GM18873 (cell line): Measurements from ENCODE around the gene PMFBP1.

ENCODE experiments used
- ATAC-seq: cut with Tn5 transposase; IDR thresholded peaks from one replicate; pipeline ENCODE4 v1.9.1; 2021; ENCODE audit warnings: mild to moderate bottlenecking, moderate library complexity, moderate number of reproducible peaks; ENCODE audit not compliant: unreplicated experiment, low FRiP score

Gene PMFBP1

GRCh38 chr16:72132726-72133125 lies 39.2 kb downstream of the PMFBP1 start:
- ATAC-seq: no peak

GRCh38 chr16:72131036-72131435 lies 40.9 kb downstream of the PMFBP1 start:
- ATAC-seq: no peak

- ATAC-seq: no peak
Measured at GRCh38 chr16:72129976-72130656, 41.8 kb downstream of the PMFBP1 start.

GRCh38 chr16:72128701-72129100 lies 43.3 kb downstream of the PMFBP1 start:
- ATAC-seq: no peak

- ATAC-seq: no peak
Measured at GRCh38 chr16:72126429-72126765, 45.6 kb downstream of the PMFBP1 start.

GRCh38 chr16:72125635-72126428 lies 46.1 kb downstream of the PMFBP1 start:
- no peak for ATAC-seq

GRCh38 chr16:72124761-72125634 lies 47.0 kb downstream of the PMFBP1 start:
- no peak for ATAC-seq

- ATAC-seq: no peak
Measured at GRCh38 chr16:72124148-72124547, 47.8 kb downstream of the PMFBP1 start.

GRCh38 chr16:72123426-72123825 lies 48.5 kb downstream of the PMFBP1 start:
- no peak for ATAC-seq

- ATAC-seq: no peak
Measured at GRCh38 chr16:72122916-72123315, 49.0 kb downstream of the PMFBP1 start.

GRCh38 chr16:72122308-72122707 lies 49.6 kb downstream of the PMFBP1 start:
- ATAC-seq: no peak

GRCh38 chr16:72120026-72120425 lies 51.9 kb downstream of the PMFBP1 start:
- ATAC-seq: no peak

GRCh38 chr16:72113616-72113945 lies 58.4 kb downstream of the PMFBP1 start:
- ATAC-seq: no peak

GRCh38 chr16:72112906-72113615 lies 58.9 kb downstream of the PMFBP1 start:
- no peak for ATAC-seq

GRCh38 chr16:72112452-72112792 lies 59.5 kb downstream of the PMFBP1 start:
- no peak for ATAC-seq

GRCh38 chr16:72111657-72112451 lies 60.1 kb downstream of the PMFBP1 start:
- no peak for ATAC-seq

- no peak for ATAC-seq
Measured at GRCh38 chr16:72110662-72111615, 61.0 kb downstream of the PMFBP1 start.

- ATAC-seq: no peak
Measured at GRCh38 chr16:72109966-72110530, 61.9 kb downstream of the PMFBP1 start.

GRCh38 chr16:72109300-72109699 lies 62.7 kb downstream of the PMFBP1 start:
- ATAC-seq: no peak
